Esophagus muscularis mucosa (tissue), 4 donors: ENCODE data around the gene FAM114A1. TPM values are rescaled to one million over a fixed set of nuclear protein-coding genes. Genes with fewer than 3 reads are reported as not detected.

ENCODE experiments used
- DNase-seq: peaks from one replicate; pipeline ENCODE4 v3.0.0-alpha.2; 2017; ENCODE audit errors: extremely low spot score
- H3K27ac ChIP-seq, 4 donors: fragments of 200-600 bp; sonication (generic); replicated peaks in 1 of 4; 1 replicate in 3 of 4; 2 replicates in 1 of 4; pipeline ENCODE4 v1.5.1; 2016 to 2019; ENCODE audit warnings: mild to moderate bottlenecking in 1 of 4
- H3K27me3 ChIP-seq, 4 donors: fragments of 200-600 bp; sonication (generic); one replicate each; pipeline versions ENCODE4 v1.5.1 to v1.6.0; 2016 to 2019
- H3K36me3 ChIP-seq, 4 donors: fragments of 200-600 bp; sonication (generic); one replicate each; pipeline ENCODE4 v1.5.1; 2016 to 2019
- H3K4me1 ChIP-seq, 4 donors: fragments of 200-600 bp; sonication (generic); one replicate each; pipeline ENCODE4 v1.5.1; 2016 to 2019
- H3K4me3 ChIP-seq, 4 donors: fragments of 200-600 bp; sonication (generic); 1 replicate in 2 of 4; 2 replicates in 2 of 4; pipeline ENCODE4 v1.5.1; 2016 to 2019; ENCODE audit warnings: mild to moderate bottlenecking in 4 of 4, moderate library complexity in 1 of 4
- H3K9me3 ChIP-seq, 4 donors: fragments of 200-600 bp; sonication (generic); 1 replicate in 3 of 4; 2 replicates in 1 of 4; pipeline ENCODE4 v1.5.1; 2016 to 2019
- CTCF ChIP-seq, 3 experiments: fragments of 200-600 bp in 2 of 3; fragments of 450-650 bp in 1 of 3; sonication (generic) in 2 of 3; IDR thresholded peaks; one replicate each; pipeline ENCODE4 v1.5.1; 2017 to 2019; ENCODE audit warnings: antibody characterized with exemption in 3 of 3, mild to moderate bottlenecking in 2 of 3, moderate library complexity in 1 of 3
- EP300 ChIP-seq: sonication (generic); formaldehyde crosslinking; IDR thresholded peaks from one replicate; pipeline ENCODE4 v1.6.1; 2017; ENCODE audit warnings: antibody characterized with exemption
- POLR2A ChIP-seq: fragments of 450-650 bp; IDR thresholded peaks from one replicate; pipeline ENCODE4 v1.6.1; 2017; ENCODE audit warnings: antibody characterized with exemption, moderate library complexity, mild to moderate bottlenecking, low read depth
- POLR2AphosphoS5 ChIP-seq, 2 donors: sonication (generic); formaldehyde crosslinking; IDR thresholded peaks; one replicate each; pipeline ENCODE4 v1.6.1; 2017; ENCODE audit warnings: antibody characterized with exemption in 2 of 2
- WGBS: methylation state at CpG from one replicate; pipeline ENCODE4 v1.1.5; 2018; 5-methylcytosine and 5-hydroxymethylcytosine counted together
- intact Hi-C: fragments of 100-400 bp; cut with DNase I; formaldehyde crosslinking; loops from one replicate; pipeline ENCODE4 v1.15.1; 2023
- total RNA-seq, 4 donors: library from RNA; depleted of rRNA; stranded (reverse); fragments of >200 nt; gene quantifications; one replicate each; pipeline versions ENCODE4 v1.1.0 to v1.2.1, GENCODE V29; 2016

Gene FAM114A1
- 100 to 1,000 TPM in 3 of 4 donors, 10 to 100 TPM in 1; 88.6 to 145 (median 110) TPM for total RNA-seq

GRCh38 chr4:38867478-38868058 is at the start of gene FAM114A1:
Gene FAM114A1, plus strand, starts transcription at chr4:38867806. Its CDS starts 10,273 bp downstream, at chr4:38878079.
- H3K36me3 ChIP-seq, result peaks cover 0 to 15% (median 0%) of the 10 kb centered on the region in 4 donors
- whole genome bisulfite sequencing, result no CpG with 5 or more reads among the region's 66 CpGs
- H3K27ac ChIP-seq, result peak within 1 kb of the TSS; percentile 89 to 95 (median 95)
- peaks cover 12 to 47% (median 47%) of the 10 kb centered on the region in 4 donors for H3K4me1 ChIP-seq
- no peak for DNase-seq
- H3K27me3 ChIP-seq, result no peaks in the 10 kb centered on the region
- H3K9me3 ChIP-seq, result no peaks in the 10 kb centered on the region
- peak within 1 kb of the TSS; percentile 62 to 90 (median 87) for H3K4me3 ChIP-seq
- TF ChIP-seq POLR2AphosphoS5 (IDR thresholded peaks at IDR 0.05), result peak; percentile 60 to 86
- TF ChIP-seq EP300, result no peak
- TF ChIP-seq POLR2A, result no peak
- no peak for TF ChIP-seq CTCF (IDR thresholded peaks at IDR 0.05)
- intact Hi-C loops, result no loop called here

GRCh38 chr4:38818441-38818976 is 49.1 kb upstream of the FAM114A1 start:
- H3K4me1 ChIP-seq, result peaks cover 0 to 3% (median 0%) of the 10 kb centered on the region in 4 donors
- H3K27ac ChIP-seq, result no peak overlapping the region
- H3K4me3 ChIP-seq, result no peak overlapping the region
- 85% methylated on average over 5 of the region's 5 CpGs for WGBS
- no peak for DNase-seq
- H3K36me3 ChIP-seq, result no peaks in the 10 kb centered on the region
- intact Hi-C loops, result no loop called here
- TF ChIP-seq CTCF (IDR thresholded peaks at IDR 0.05), result no peak
- no peak for TF ChIP-seq EP300
- no peak for TF ChIP-seq POLR2A
- no peak for TF ChIP-seq POLR2AphosphoS5 (IDR thresholded peaks at IDR 0.05)
- peaks cover 0 to 7% (median 0%) of the 10 kb centered on the region in 4 donors for H3K9me3 ChIP-seq
- H3K27me3 ChIP-seq, result no peaks in the 10 kb centered on the region

- no peak for TF ChIP-seq POLR2A
- no peak for TF ChIP-seq EP300
- TF ChIP-seq CTCF (IDR thresholded peaks at IDR 0.05), result no peak
- no peak for TF ChIP-seq POLR2AphosphoS5 (IDR thresholded peaks at IDR 0.05)
- Histone ChIP-seq H3K9me3 (peaks cover 0 to 7% (median 0%) of the 10 kb centered on the region in 4 donors), H3K36me3 (no peaks in the 10 kb centered on the region), H3K4me3 (no peak overlapping the region), H3K27ac (no peak overlapping the region), H3K27me3 (no peaks in the 10 kb centered on the region), H3K4me1 (peaks cover 0 to 3% (median 0%) of the 10 kb centered on the region in 4 donors)
- intact Hi-C loops, result no loop called here
- WGBS, result 59% methylated on average over 3 of the region's 3 CpGs
- DNase-seq, result no peak
These were observed 48.0 kb upstream of the FAM114A1 start for GRCh38 chr4:38819569-38819968.

GRCh38 chr4:38820329-38821061 is 47.1 kb upstream of the FAM114A1 start:
- 93% methylated on average over 4 of the region's 4 CpGs for WGBS
- H3K36me3 ChIP-seq, result no peaks in the 10 kb centered on the region
- peaks cover 0 to under 1% (median 0%) of the 10 kb centered on the region in 4 donors for H3K9me3 ChIP-seq
- H3K4me3 ChIP-seq, result no peak overlapping the region
- intact Hi-C loops, result no loop called here
- H3K27me3 ChIP-seq, result no peaks in the 10 kb centered on the region
- DNase-seq, result peak; percentile 31
- no peak for TF ChIP-seq EP300
- no peak for TF ChIP-seq POLR2AphosphoS5 (IDR thresholded peaks at IDR 0.05)
- TF ChIP-seq POLR2A, result no peak
- no peak for TF ChIP-seq CTCF (IDR thresholded peaks at IDR 0.05)
- H3K4me1 ChIP-seq, result no peaks in the 10 kb centered on the region
- H3K27ac ChIP-seq, result no peak overlapping the region
